AG09309 (cell line): ENCODE data around the gene CTSH.

Source experiments
- DNase-seq: peaks from one replicate; pipeline ENCODE4 v3.0.0-alpha.2; 2010; ENCODE audit warnings: low read depth
- H3K4me3 ChIP-seq: 2 replicates; pipeline ENCODE4 v1.5.1; 2011; ENCODE audit warnings: mild to moderate bottlenecking, low read depth, low read length, moderate library complexity; ENCODE audit not compliant: control insufficient read depth
- TF ChIP-seq, protein P1 (sequence below): IDR thresholded peaks from 2 replicates; pipeline ENCODE4 v1.5.1; 2011; ENCODE audit warnings: mild to moderate bottlenecking, low read depth, low read length, inconsistent platforms; ENCODE audit not compliant: insufficient read depth, control insufficient read depth; ENCODE audit errors: missing control alignments

The CTSH gene

DNA sequence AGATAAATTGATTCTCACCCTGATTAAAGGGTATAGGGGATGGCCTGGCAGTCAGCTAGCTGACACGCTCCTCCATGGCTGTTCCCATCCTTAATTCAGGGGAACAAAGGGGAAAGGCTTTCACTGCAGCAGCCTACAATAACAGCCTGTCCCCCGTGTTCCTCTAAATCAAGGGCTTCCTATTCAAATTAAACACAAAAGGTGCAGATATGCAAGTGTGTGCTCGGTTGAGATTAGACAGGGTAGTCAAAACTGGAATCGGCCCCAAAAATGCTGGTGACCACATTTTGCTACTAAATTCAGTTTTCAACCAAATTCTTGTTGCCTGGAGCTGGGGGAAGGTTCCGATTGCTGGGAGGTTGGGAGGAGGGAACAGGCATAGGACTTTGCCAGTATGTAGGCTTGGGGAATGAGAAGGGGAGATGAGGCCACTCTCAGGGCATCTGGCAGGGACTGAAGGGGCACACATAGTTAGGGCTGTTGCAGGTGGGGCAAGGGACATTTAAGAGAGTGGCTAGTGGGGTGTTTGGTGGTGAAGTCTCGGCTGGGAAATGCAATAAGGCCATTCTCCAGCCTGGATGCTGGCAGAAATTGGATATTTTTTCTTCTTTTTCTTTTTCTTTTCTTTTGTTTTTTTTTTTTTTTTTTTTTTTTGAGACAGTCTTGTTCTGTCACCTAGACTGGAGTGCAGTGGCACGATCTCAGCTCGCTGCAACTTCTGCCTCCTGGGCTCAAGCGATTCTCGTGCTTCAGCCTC, 32.9 kb upstream of the CTSH start:
- DNase-seq = no peak
- H3K4me3 ChIP-seq = no peak overlapping the region
- TF ChIP-seq, protein P1, sequence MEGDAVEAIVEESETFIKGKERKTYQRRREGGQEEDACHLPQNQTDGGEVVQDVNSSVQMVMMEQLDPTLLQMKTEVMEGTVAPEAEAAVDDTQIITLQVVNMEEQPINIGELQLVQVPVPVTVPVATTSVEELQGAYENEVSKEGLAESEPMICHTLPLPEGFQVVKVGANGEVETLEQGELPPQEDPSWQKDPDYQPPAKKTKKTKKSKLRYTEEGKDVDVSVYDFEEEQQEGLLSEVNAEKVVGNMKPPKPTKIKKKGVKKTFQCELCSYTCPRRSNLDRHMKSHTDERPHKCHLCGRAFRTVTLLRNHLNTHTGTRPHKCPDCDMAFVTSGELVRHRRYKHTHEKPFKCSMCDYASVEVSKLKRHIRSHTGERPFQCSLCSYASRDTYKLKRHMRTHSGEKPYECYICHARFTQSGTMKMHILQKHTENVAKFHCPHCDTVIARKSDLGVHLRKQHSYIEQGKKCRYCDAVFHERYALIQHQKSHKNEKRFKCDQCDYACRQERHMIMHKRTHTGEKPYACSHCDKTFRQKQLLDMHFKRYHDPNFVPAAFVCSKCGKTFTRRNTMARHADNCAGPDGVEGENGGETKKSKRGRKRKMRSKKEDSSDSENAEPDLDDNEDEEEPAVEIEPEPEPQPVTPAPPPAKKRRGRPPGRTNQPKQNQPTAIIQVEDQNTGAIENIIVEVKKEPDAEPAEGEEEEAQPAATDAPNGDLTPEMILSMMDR = no peak

GRCh38 chr15:78977091-78977571, 32.3 kb upstream of the CTSH start:
- no peak for DNase-seq
- no peak overlapping the region for H3K4me3 ChIP-seq
- TF ChIP-seq, protein P1 = no peak

GRCh38 chr15:78976691-78977090, 31.8 kb upstream of the CTSH start:
- TF ChIP-seq, protein P1 = no peak
- no peak for DNase-seq
- H3K4me3 ChIP-seq = no peak overlapping the region

DNA sequence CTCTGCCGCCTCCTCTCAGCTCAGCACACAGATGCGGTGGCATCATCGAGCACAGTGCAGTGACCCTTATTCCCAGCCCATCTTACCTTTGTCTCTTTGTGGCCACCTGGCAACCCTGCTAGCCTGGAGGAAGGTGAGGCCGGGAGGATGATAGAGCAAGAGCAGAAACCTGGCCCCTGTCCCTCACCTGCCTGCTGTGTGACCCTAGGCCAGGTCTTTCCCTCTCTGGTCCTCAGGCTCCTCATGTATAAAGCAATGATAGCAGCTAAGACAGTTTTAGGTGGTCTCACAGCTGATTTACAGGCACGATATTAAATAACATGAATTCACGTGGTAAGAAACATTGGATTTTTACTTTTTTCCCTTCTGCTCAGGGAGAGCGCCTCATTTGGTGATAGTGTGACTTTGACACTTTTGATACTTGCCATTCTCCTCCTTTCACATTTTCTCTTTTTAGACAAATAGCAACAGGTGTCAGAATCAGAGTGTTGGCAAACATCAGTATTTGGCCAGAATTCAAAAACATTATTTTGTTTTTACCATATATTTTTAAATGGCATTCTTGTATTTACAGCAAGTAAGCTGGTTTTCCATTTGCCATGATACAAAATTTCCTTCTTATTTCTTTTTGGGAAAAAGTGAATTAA, 29.5 kb upstream of the CTSH start:
- DNase-seq = no peak
- no peak overlapping the region for H3K4me3 ChIP-seq
- TF ChIP-seq, protein P1 = no peak

DNA sequence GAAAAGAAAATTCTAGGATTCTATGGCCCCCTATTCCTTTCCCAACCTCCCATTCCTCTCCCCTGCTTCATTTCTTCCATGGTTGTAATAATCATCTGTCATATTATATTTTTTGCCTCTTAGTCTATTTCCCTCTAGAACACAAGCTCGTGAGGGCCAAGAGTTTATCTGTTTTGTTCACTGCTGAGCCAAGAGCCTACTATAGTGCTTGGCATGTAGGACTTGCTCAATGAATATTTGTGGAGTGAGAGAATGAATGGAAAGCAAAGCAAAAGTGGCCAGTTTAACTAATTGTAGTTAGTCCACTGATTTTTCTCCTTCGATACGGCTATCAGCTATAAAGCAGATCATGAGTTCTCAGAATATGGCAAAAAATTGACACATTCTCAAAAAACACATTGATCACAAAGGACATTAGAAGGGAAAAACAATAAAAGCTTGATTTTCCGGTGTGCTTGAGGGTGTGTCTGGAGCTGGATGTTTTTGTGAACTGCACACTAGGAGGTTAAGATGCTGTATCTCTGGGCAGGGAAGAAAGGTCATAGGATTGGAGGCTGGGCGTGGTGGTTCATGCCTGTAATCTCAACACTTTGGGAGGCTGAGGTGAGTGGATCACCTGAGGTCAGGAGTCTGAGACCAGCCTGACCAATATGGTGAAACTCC, 25.0 kb upstream of the CTSH start:
- TF ChIP-seq, protein P1 = no peak
- H3K4me3 ChIP-seq = no peak overlapping the region
- no peak for DNase-seq

DNA sequence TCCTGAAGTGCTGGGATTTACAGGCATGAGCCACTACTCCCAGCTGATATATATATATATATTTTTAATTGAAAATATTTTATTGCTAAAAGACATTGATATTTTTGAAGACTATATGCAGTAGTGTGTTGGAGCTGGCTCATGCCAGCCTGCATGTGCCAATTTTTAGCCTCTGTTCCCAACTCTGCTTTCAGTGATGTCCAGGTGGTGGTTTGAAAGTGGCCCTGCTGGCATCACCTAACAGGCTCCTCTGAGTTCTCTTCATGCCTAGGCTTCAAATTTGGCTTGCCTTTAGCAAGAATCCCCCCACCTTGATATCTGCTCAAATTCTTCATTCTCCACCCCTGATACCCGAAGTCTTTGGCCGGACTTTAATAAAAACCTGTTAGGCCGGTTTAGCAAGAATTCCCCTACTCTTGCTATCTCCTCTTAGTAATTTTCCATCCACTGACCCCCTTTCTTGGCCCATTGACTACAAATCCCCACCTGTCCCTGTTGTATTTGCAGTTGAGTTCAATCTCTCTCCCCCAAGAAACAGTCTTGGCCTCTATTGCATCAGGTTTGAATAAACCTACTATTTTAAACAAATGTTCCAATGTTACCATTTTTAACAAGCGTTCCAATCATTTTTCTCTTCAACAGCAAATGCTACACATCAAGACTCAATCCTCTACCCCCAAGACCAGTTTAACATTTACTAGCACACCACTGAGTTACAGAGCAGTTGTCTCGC, 23.9 kb upstream of the CTSH start:
- TF ChIP-seq, protein P1 = no peak
- no peak overlapping the region for H3K4me3 ChIP-seq
- DNase-seq = no peak
